ENCODE measurements around the gene ATP6V1E1. TPM values are rescaled to one million over a fixed set of nuclear protein-coding genes. Genes with fewer than 3 reads are reported as not detected.

ATP6V1E1 gene
- total and polyA plus RNA-seq, 11 donors = 126 to 333 (median 222) TPM

GRCh38 chr22:17589810-17590375, 38.7 kb downstream of the ATP6V1E1 start:
- peaks cover 0 to 9% (median 0%) of the 10 kb centered on the region in 12 donors for H3K4me1 ChIP-seq
- intact Hi-C loops (cut with DNase I) = no loop called here
- H3K9me3 ChIP-seq = no peaks in the 10 kb centered on the region
- H3K27ac ChIP-seq = no peak overlapping the region
- H3K4me3 ChIP-seq = no peak overlapping the region
- WGBS, 4 donors = 93 to 96% (median 94%) methylated on average over 10 of the region's 10 CpGs
- ATAC-seq (peak in 1 of 4 donors; percentile 18), DNase-seq (no peak)
- H3K36me3 ChIP-seq = peaks cover 3 to 60% (median 48%) of the 10 kb centered on the region in 9 donors
- no peak for TF ChIP-seq CTCF (IDR thresholded peaks at IDR 0.05)
- no peak for TF ChIP-seq POLR2A (IDR thresholded peaks at IDR 0.05)
- H3K27me3 ChIP-seq = no peaks in the 10 kb centered on the region

GRCh38 chr22:17588606-17589005, 39.9 kb downstream of the ATP6V1E1 start:
- ATAC-seq (no peak), DNase-seq (no peak)
- Histone ChIP-seq H3K27me3 (no peaks in the 10 kb centered on the region), H3K4me3 (no peak overlapping the region), H3K36me3 (peaks cover 2 to 47% (median 35%) of the 10 kb centered on the region in 9 donors), H3K4me1 (peaks cover 0 to 9% (median 0%) of the 10 kb centered on the region in 12 donors), H3K9me3 (no peaks in the 10 kb centered on the region), H3K27ac (no peak overlapping the region)
- intact Hi-C loops (cut with DNase I) = no loop called here
- WGBS, 4 donors = 92 to 97% (median 94%) methylated on average over 11 of the region's 11 CpGs
- TF ChIP-seq POLR2A (IDR thresholded peaks at IDR 0.05) = no peak
- TF ChIP-seq CTCF (IDR thresholded peaks at IDR 0.05) = no peak

- ATAC-seq (peak in 1 of 4 donors; percentile 5), DNase-seq (no peak)
- no peaks in the 10 kb centered on the region for H3K27me3 ChIP-seq
- no peak overlapping the region for H3K4me3 ChIP-seq
- 80 to 89% (median 85%) methylated on average over 9 to 14 of the region's 14 CpGs for WGBS, 4 donors
- peaks cover 0 to 37% (median 26%) of the 10 kb centered on the region in 9 donors for H3K36me3 ChIP-seq
- intact Hi-C loops (cut with DNase I) = no loop called here
- TF ChIP-seq CTCF (IDR thresholded peaks at IDR 0.05) (no peak), POLR2A (IDR thresholded peaks at IDR 0.05) (no peak)
- H3K4me1 ChIP-seq = peaks cover 0 to 9% (median 0%) of the 10 kb centered on the region in 12 donors
- no peak overlapping the region for H3K27ac ChIP-seq
- H3K9me3 ChIP-seq = no peaks in the 10 kb centered on the region
Measured at GRCh38 chr22:17587629-17588028, 40.9 kb downstream of the ATP6V1E1 start.

GRCh38 chr22:17586831-17587440, 41.6 kb downstream of the ATP6V1E1 start:
- Histone ChIP-seq H3K4me1 (peaks cover 0 to 9% (median 0%) of the 10 kb centered on the region in 12 donors), H3K36me3 (peaks cover 0 to 30% (median 19%) of the 10 kb centered on the region in 9 donors), H3K4me3 (no peak overlapping the region), H3K27me3 (no peaks in the 10 kb centered on the region), H3K27ac (no peak overlapping the region), H3K9me3 (no peaks in the 10 kb centered on the region)
- 81 to 86% (median 83%) methylated on average over 14 of the region's 14 CpGs for WGBS, 4 donors
- ATAC-seq (peak in 3 of 4 donors; percentile 21 to 41 (median 23)), DNase-seq (no peak)
- intact Hi-C loops (cut with DNase I) = no loop called here
- TF ChIP-seq POLR2A (IDR thresholded peaks at IDR 0.05) = no peak
- TF ChIP-seq CTCF (IDR thresholded peaks at IDR 0.05) = no peak

Measured in heart left ventricle (tissue), 16 donors.